SK-N-SH treated with all-trans-retinoic acid at 6 μM for 48 hours (cell line): ENCODE measurements around the gene AKAP7.

Experiments
- ATAC-seq: fragments of 200-7000 bp; cut with Tn5 transposase; 3 replicates; pipeline ENCODE4 v1.9.1; 2020; ENCODE audit warnings: mild to moderate bottlenecking, moderate library complexity
- ARNTL ChIP-seq: fragments of 450-650 bp; formaldehyde crosslinking; IDR thresholded peaks from 2 replicates; pipeline ENCODE4 v1.5.0; 2020; ENCODE audit warnings: low read depth, mild to moderate bottlenecking, moderate library complexity, borderline replicate concordance
- BACH2 ChIP-seq: fragments of 250-450 bp; sonication (Bioruptor Pico); IDR thresholded peaks from 2 replicates; pipeline ENCODE4 v1.9.0; 2021; ENCODE audit warnings: mild to moderate bottlenecking, borderline replicate concordance
- CREB5 ChIP-seq: fragments of 250-450 bp; sonication (Bioruptor Pico); IDR thresholded peaks from 2 replicates; pipeline ENCODE4 v1.5.1; 2020; ENCODE audit warnings: low read depth, mild to moderate bottlenecking, moderate library complexity
- CSDC2 ChIP-seq: fragments of 250-450 bp; sonication (Bioruptor Pico); IDR thresholded peaks from 2 replicates; pipeline ENCODE4 v1.5.0; 2020; ENCODE audit warnings: mild to moderate bottlenecking, moderate library complexity
- CSRNP3 ChIP-seq: fragments of 250-450 bp; sonication (Bioruptor Pico); IDR thresholded peaks from 2 replicates; pipeline ENCODE4 v1.5.1; 2021; ENCODE audit warnings: mild to moderate bottlenecking, moderate library complexity
- ESRRG ChIP-seq: fragments of 250-450 bp; sonication (Bioruptor Pico); IDR thresholded peaks from 2 replicates; pipeline ENCODE4 v1.6.1; 2021; ENCODE audit warnings: mild to moderate bottlenecking
- GLIS3 ChIP-seq: fragments of 250-450 bp; sonication (Bioruptor Pico); IDR thresholded peaks from 2 replicates; pipeline ENCODE4 v1.5.0; 2020; ENCODE audit warnings: mild to moderate bottlenecking, moderate library complexity
- ISL1 ChIP-seq: fragments of 250-450 bp; sonication (Bioruptor Pico); IDR thresholded peaks from 2 replicates; pipeline ENCODE4 v2.1.2; 2022; ENCODE audit warnings: mild to moderate bottlenecking, moderate library complexity
- OSR1 ChIP-seq: fragments of 250-450 bp; sonication (Bioruptor Pico); IDR thresholded peaks from 2 replicates; pipeline ENCODE4 v1.8.0; 2022; ENCODE audit warnings: moderate library complexity, mild to moderate bottlenecking, inconsistent platforms
- PATZ1 ChIP-seq: fragments of 250-450 bp; sonication (Bioruptor Pico); IDR thresholded peaks from 2 replicates; pipeline ENCODE4 v1.8.0; 2020; ENCODE audit warnings: mild to moderate bottlenecking, moderate library complexity, borderline replicate concordance
- POU6F1 ChIP-seq: fragments of 250-450 bp; sonication (Bioruptor Pico); IDR thresholded peaks from 2 replicates; pipeline ENCODE4 v1.8.0; 2021; ENCODE audit warnings: low read depth, mild to moderate bottlenecking, moderate library complexity, borderline replicate concordance
- PPARA ChIP-seq: fragments of 250-450 bp; sonication (Bioruptor Pico); IDR thresholded peaks from 2 replicates; pipeline ENCODE4 v1.5.0; 2020; ENCODE audit warnings: mild to moderate bottlenecking, borderline replicate concordance
- RARB ChIP-seq: fragments of 250-450 bp; sonication (Bioruptor Pico); IDR thresholded peaks from 2 replicates; pipeline ENCODE4 v1.8.0; 2021; ENCODE audit warnings: mild to moderate bottlenecking, moderate library complexity
- SNAI2 ChIP-seq: fragments of 250-450 bp; sonication (Bioruptor Pico); IDR thresholded peaks from 2 replicates; pipeline ENCODE4 v1.5.0; 2020; ENCODE audit warnings: mild to moderate bottlenecking, moderate library complexity
- TCF4 ChIP-seq: fragments of 250-450 bp; sonication (Bioruptor Pico); IDR thresholded peaks from 2 replicates; pipeline ENCODE4 v1.8.0; 2021; ENCODE audit warnings: mild to moderate bottlenecking, moderate library complexity, borderline replicate concordance
- TOX ChIP-seq: fragments of 250-450 bp; sonication (Bioruptor Pico); IDR thresholded peaks from 2 replicates; pipeline ENCODE4 v1.8.0; 2021; ENCODE audit warnings: mild to moderate bottlenecking, moderate library complexity, borderline replicate concordance
- TSHZ2 ChIP-seq: fragments of 250-450 bp; sonication (Bioruptor Pico); IDR thresholded peaks from 2 replicates; pipeline ENCODE4 v1.5.0; 2020; ENCODE audit warnings: mild to moderate bottlenecking, moderate library complexity
- ZC3H10 ChIP-seq: fragments of 250-450 bp; sonication (Bioruptor Pico); IDR thresholded peaks from 2 replicates; pipeline ENCODE4 v1.5.1; 2021; ENCODE audit warnings: mild to moderate bottlenecking, moderate library complexity
- ZFP3 ChIP-seq: fragments of 250-450 bp; sonication (Bioruptor Pico); IDR thresholded peaks from 2 replicates; pipeline ENCODE4 v1.5.0; 2020; ENCODE audit warnings: mild to moderate bottlenecking, moderate library complexity
- ZFP30 ChIP-seq: fragments of 450-650 bp; formaldehyde crosslinking; IDR thresholded peaks from 2 replicates; pipeline ENCODE4 v1.5.0; 2022; ENCODE audit warnings: mild to moderate bottlenecking, moderate library complexity
- ZNF565 ChIP-seq: fragments of 450-650 bp; formaldehyde crosslinking; conservative IDR thresholded peaks from 2 replicates; pipeline ENCODE4 v1.5.0; 2020; ENCODE audit warnings: low read depth, mild to moderate bottlenecking, moderate library complexity
- ZNF70 ChIP-seq: fragments of 450-650 bp; formaldehyde crosslinking; IDR thresholded peaks from 2 replicates; pipeline ENCODE4 v1.5.0; 2020; ENCODE audit warnings: mild to moderate bottlenecking, moderate library complexity
- ZNF8 ChIP-seq: fragments of 450-650 bp; formaldehyde crosslinking; IDR thresholded peaks from 2 replicates; pipeline ENCODE4 v1.5.0; 2020; ENCODE audit warnings: mild to moderate bottlenecking, moderate library complexity

Gene AKAP7

GRCh38 chr6:131316654-131317053 lies 181.4 kb downstream of the AKAP7 start:
- no peak for ATAC-seq
- TF ChIP-seq PATZ1 (CRISPR knock-in tag) (no peak), ESRRG (CRISPR knock-in tag) (no peak), RARB (CRISPR knock-in tag) (no peak), ZNF70 (no peak), GLIS3 (no peak), CREB5 (no peak), OSR1 (CRISPR knock-in tag) (no peak), TSHZ2 (CRISPR knock-in tag) (no peak), ISL1 (CRISPR knock-in tag) (no peak), CSRNP3 (CRISPR knock-in tag) (no peak), POU6F1 (CRISPR knock-in tag) (no peak), PPARA (no peak), ZNF565 (CRISPR knock-in tag) (no peak), ZFP30 (CRISPR knock-in tag) (no peak), ZNF8 (CRISPR knock-in tag) (no peak), SNAI2 (CRISPR knock-in tag) (no peak), ZFP3 (CRISPR knock-in tag) (no peak)

- no peak for TF ChIP-seq SNAI2 (CRISPR knock-in tag)
- TF ChIP-seq CSDC2 (CRISPR knock-in tag), result no peak
- no peak for TF ChIP-seq CREB5
- TF ChIP-seq BACH2 (CRISPR knock-in tag), result no peak
- no peak for TF ChIP-seq ZC3H10 (CRISPR knock-in tag)
- no peak for TF ChIP-seq TOX (CRISPR knock-in tag)
- TF ChIP-seq ZFP30 (CRISPR knock-in tag), result no peak
- no peak for TF ChIP-seq ZNF565 (CRISPR knock-in tag)
- no peak for TF ChIP-seq ZNF8 (CRISPR knock-in tag)
- TF ChIP-seq OSR1 (CRISPR knock-in tag), result no peak
- no peak for TF ChIP-seq ARNTL (CRISPR knock-in tag)
- TF ChIP-seq TSHZ2 (CRISPR knock-in tag), result no peak
- no peak for TF ChIP-seq ZFP3 (CRISPR knock-in tag)
- no peak for TF ChIP-seq PATZ1 (CRISPR knock-in tag)
- TF ChIP-seq POU6F1 (CRISPR knock-in tag), result no peak
- no peak for TF ChIP-seq ESRRG (CRISPR knock-in tag)
- TF ChIP-seq TCF4 (CRISPR knock-in tag), result no peak
- no peak for ATAC-seq
Observed at GRCh38 chr6:131317516-131317915, 182.2 kb downstream of the AKAP7 start.
